Sigmoid colon (tissue), 4 donors: ENCODE results near the gene TP53BP1.

Experiments used
- POLR2A ChIP-seq, 2 donors: fragments of 450-650 bp; IDR thresholded peaks; one replicate each; pipeline ENCODE4 v1.6.1; 2016; ENCODE audit warnings: antibody characterized with exemption in 2 of 2, mild to moderate bottlenecking in 2 of 2, moderate library complexity in 2 of 2
- POLR2AphosphoS5 ChIP-seq, 4 donors: sonication (generic); formaldehyde crosslinking; IDR thresholded peaks; one replicate each; pipeline ENCODE4 v1.6.1; 2017; ENCODE audit warnings: antibody characterized with exemption in 4 of 4
- TF ChIP-seq, protein P1 (sequence below), 4 experiments: fragments of 450-650 bp in 3 of 4; fragments of 200-600 bp in 1 of 4; IDR thresholded peaks; one replicate each; pipeline ENCODE4 v1.5.1; 2016 to 2019; ENCODE audit warnings: antibody characterized with exemption in 4 of 4, mild to moderate bottlenecking in 3 of 4, moderate library complexity in 2 of 4

DNA sequence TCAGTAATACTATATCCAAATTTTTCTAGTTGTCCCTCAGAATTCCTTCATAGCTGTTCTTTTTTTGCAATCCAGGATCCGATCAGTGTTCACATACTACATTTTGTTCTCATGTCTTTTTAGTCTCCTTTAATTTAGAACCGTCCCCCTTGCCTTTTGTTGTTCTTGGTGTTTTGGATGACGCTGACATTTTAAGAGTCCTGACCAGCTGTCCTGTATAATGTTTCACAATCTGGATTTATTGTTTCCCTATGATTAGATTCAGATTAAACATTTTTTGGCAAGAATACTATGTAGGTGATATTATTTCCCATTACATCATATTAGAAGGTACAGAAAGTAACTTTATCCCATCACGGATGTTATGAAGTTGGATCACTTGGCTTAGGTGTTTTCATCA lies 110.6 kb downstream of the TP53BP1 start:
- TF ChIP-seq, protein P1, sequence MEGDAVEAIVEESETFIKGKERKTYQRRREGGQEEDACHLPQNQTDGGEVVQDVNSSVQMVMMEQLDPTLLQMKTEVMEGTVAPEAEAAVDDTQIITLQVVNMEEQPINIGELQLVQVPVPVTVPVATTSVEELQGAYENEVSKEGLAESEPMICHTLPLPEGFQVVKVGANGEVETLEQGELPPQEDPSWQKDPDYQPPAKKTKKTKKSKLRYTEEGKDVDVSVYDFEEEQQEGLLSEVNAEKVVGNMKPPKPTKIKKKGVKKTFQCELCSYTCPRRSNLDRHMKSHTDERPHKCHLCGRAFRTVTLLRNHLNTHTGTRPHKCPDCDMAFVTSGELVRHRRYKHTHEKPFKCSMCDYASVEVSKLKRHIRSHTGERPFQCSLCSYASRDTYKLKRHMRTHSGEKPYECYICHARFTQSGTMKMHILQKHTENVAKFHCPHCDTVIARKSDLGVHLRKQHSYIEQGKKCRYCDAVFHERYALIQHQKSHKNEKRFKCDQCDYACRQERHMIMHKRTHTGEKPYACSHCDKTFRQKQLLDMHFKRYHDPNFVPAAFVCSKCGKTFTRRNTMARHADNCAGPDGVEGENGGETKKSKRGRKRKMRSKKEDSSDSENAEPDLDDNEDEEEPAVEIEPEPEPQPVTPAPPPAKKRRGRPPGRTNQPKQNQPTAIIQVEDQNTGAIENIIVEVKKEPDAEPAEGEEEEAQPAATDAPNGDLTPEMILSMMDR (IDR thresholded peaks at IDR 0.05) = no peak
- TF ChIP-seq POLR2A (IDR thresholded peaks at IDR 0.05) (no peak), POLR2AphosphoS5 (IDR thresholded peaks at IDR 0.05) (no peak)
